DOHH2 (cell line): Measurements from ENCODE around the gene REEP3.

Experiments used
- H3F3A ChIP-seq: fragments of 200-600 bp; sonication (generic), shearing (Covaris generic); 2 replicates; pipeline ENCODE4 v1.6.0; 2016; ENCODE audit warnings: antibody characterized with exemption, mild to moderate bottlenecking; ENCODE audit not compliant: control insufficient read depth, insufficient read depth
- H3K27ac ChIP-seq: fragments of 200-600 bp; sonication (generic); 2 replicates; pipeline ENCODE4 v1.5.1; 2014; ENCODE audit warnings: low read depth, mild to moderate bottlenecking, low read length, moderate library complexity
- H3K27me3 ChIP-seq: fragments of 200-600 bp; sonication (generic); 2 replicates; pipeline ENCODE4 v1.6.1; 2014; ENCODE audit warnings: mild to moderate bottlenecking, low read length, mixed read lengths; ENCODE audit not compliant: control insufficient read depth
- H3K36me3 ChIP-seq: fragments of 200-600 bp; sonication (generic); 2 replicates; pipeline ENCODE4 v1.6.1; 2014; ENCODE audit warnings: mild to moderate bottlenecking, low read length, moderate library complexity, mixed read lengths; ENCODE audit not compliant: control insufficient read depth
- H3K4me1 ChIP-seq: fragments of 200-600 bp; sonication (generic); 2 replicates; pipeline ENCODE4 v1.6.1; 2014; ENCODE audit warnings: mild to moderate bottlenecking, low read length, mixed read lengths; ENCODE audit not compliant: control insufficient read depth
- H3K4me2 ChIP-seq: fragments of 200-600 bp; sonication (generic); 2 replicates; pipeline ENCODE4 v1.6.0; 2014; ENCODE audit warnings: mild to moderate bottlenecking, low read length, moderate library complexity
- H3K4me3 ChIP-seq: fragments of 200-600 bp; sonication (generic); 2 replicates; pipeline ENCODE4 v1.5.1; 2014; ENCODE audit warnings: mild to moderate bottlenecking, low read length, mixed read lengths
- H3K79me2 ChIP-seq: fragments of 200-600 bp; sonication (generic); 2 replicates; pipeline ENCODE4 v1.6.1; 2014; ENCODE audit warnings: mild to moderate bottlenecking, low read length, mixed read lengths; ENCODE audit not compliant: control insufficient read depth
- H3K9me2 ChIP-seq: fragments of 200-600 bp; sonication (generic); replicated peaks from 2 replicates; pipeline ENCODE4 v1.6.1; 2014; ENCODE audit warnings: mild to moderate bottlenecking, low read length, mixed read lengths; ENCODE audit not compliant: control insufficient read depth
- H3K9me3 ChIP-seq: fragments of 200-600 bp; sonication (generic); 2 replicates; pipeline ENCODE4 v1.6.1; 2014; ENCODE audit warnings: antibody characterized with exemption, low read length, mixed read lengths; ENCODE audit not compliant: control insufficient read depth, insufficient read depth
- H4K20me1 ChIP-seq: fragments of 200-600 bp; sonication (generic); 2 replicates; pipeline ENCODE4 v1.6.0; 2014; ENCODE audit warnings: low read depth, mild to moderate bottlenecking, antibody characterized with exemption, low read length, moderate library complexity; ENCODE audit not compliant: control insufficient read depth, insufficient read depth
- EZH2phosphoT487 ChIP-seq: fragments of 200-600 bp; sonication (generic); IDR thresholded peaks from 2 replicates; pipeline ENCODE4 v1.6.1; 2017; ENCODE audit warnings: borderline replicate concordance, mild to moderate bottlenecking, antibody characterized with exemption, low read length, moderate library complexity, mixed read lengths
- TF ChIP-seq, protein P1 (sequence below): fragments of 200-600 bp; sonication (generic); IDR thresholded peaks from one replicate; pipeline ENCODE4 v1.5.1; 2014; ENCODE audit warnings: antibody characterized with exemption, mild to moderate bottlenecking, low read depth, low read length; ENCODE audit not compliant: poor library complexity, severe bottlenecking

Gene REEP3

DNA sequence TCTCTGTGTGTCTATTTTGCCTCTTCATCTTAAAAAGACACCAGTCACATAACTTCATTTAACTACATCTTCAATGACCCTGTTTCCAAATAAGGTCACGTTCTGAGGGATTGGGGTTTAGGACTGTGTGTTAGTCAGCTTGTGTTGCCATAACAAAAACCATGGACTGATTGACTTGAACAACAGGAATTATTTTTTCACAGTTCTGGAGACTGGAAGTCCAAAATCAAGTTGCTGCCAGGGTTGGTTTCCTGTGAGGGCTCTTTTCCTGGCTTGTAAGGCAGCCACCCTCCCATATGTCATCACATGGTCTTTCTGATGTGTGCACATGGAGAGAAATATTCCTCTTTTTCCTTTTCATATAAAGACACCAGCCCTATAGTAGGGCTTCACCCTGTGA lies 55.3 kb downstream of the REEP3 start:
- TF ChIP-seq, protein P1, sequence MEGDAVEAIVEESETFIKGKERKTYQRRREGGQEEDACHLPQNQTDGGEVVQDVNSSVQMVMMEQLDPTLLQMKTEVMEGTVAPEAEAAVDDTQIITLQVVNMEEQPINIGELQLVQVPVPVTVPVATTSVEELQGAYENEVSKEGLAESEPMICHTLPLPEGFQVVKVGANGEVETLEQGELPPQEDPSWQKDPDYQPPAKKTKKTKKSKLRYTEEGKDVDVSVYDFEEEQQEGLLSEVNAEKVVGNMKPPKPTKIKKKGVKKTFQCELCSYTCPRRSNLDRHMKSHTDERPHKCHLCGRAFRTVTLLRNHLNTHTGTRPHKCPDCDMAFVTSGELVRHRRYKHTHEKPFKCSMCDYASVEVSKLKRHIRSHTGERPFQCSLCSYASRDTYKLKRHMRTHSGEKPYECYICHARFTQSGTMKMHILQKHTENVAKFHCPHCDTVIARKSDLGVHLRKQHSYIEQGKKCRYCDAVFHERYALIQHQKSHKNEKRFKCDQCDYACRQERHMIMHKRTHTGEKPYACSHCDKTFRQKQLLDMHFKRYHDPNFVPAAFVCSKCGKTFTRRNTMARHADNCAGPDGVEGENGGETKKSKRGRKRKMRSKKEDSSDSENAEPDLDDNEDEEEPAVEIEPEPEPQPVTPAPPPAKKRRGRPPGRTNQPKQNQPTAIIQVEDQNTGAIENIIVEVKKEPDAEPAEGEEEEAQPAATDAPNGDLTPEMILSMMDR = no peak
- no peak for TF ChIP-seq EZH2phosphoT487
- Histone ChIP-seq H3K27ac (no peak overlapping the region), H3K9me3 (no peaks in the 10 kb centered on the region)

DNA sequence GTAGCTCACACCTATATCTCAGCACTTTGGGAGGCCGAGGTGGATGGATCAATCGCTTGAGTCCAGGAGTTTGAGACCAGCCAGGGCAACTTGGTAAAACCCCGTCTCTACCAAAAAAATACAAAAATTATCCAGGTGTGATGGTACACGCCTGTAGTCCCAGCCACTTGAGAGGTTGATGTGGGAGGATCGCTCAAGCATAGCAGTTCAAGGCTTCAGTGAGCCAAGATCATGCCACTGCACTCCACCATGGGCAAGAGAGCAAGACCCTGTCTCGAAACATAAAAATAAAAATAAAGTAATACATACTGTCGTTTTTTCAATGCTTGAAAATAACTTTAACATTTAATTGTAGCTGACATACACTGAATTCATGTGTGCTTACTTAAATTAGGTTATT lies 57.3 kb downstream of the REEP3 start:
- no peak overlapping the region for H3K4me2 ChIP-seq
- no peak overlapping the region for H3K27ac ChIP-seq
- H3K36me3 ChIP-seq = no peaks in the 10 kb centered on the region; the same call in 1 of the 2 replicates
- no peak overlapping the region for H3K4me3 ChIP-seq
- H3K27me3 ChIP-seq = no peaks in the 10 kb centered on the region
- no peaks in the 10 kb centered on the region for H3K9me3 ChIP-seq
- no peaks in the 10 kb centered on the region for H3K4me1 ChIP-seq
- no peaks in the 10 kb centered on the region for H3K9me2 ChIP-seq
- H4K20me1 ChIP-seq = no peaks in the 10 kb centered on the region
- H3K79me2 ChIP-seq = no peaks in the 10 kb centered on the region
- H3F3A ChIP-seq = no peaks in the 10 kb centered on the region
- TF ChIP-seq, protein P1 = no peak
- no peak for TF ChIP-seq EZH2phosphoT487

More for the DNA sequence above, 55.3 kb downstream of the REEP3 start:
- Histone ChIP-seq H3F3A (no peaks in the 10 kb centered on the region), H3K4me1 (no peaks in the 10 kb centered on the region), H3K27me3 (no peaks in the 10 kb centered on the region), H3K9me2 (no peaks in the 10 kb centered on the region), H3K4me2 (no peak overlapping the region), H3K4me3 (no peak overlapping the region), H3K79me2 (no peaks in the 10 kb centered on the region), H3K36me3 (no peaks in the 10 kb centered on the region; the same call in 1 of the 2 replicates), H4K20me1 (no peaks in the 10 kb centered on the region)

DNA sequence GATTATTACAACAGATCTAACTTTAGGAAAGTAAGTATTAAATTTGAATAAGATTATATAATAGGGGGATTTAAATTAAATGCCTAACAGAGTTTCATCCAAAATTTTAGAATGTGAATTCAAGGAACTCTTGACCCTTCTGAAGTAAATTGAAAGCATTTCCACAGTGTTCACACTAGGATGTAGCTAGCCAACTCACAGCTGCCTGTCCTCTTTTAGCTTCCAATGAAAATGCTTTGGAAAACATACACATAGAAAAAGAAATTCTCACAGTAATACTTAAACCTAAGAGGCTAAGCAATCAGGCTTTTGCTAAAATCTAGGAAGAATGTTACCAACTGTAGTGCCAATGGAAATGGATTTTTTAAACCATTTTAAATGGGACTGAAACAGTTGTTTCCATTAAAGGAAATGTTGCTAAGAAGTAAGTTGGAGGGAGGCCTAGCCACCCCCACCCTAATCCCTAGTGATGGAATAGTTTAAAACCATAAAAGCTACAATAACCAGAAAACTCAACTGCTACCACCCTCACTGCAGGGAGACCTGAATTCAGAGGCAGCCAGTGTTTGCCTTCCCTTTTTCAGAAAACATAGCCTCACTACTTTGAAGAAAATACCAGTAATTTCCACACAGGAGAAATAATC lies 58.3 kb downstream of the REEP3 start:
- Histone ChIP-seq H3K27me3 (no peaks in the 10 kb centered on the region), H3F3A (no peaks in the 10 kb centered on the region), H3K79me2 (no peaks in the 10 kb centered on the region), H3K27ac (no peak overlapping the region), H3K9me2 (no peaks in the 10 kb centered on the region), H3K36me3 (no peaks in the 10 kb centered on the region; the same call in 1 of the 2 replicates), H4K20me1 (no peaks in the 10 kb centered on the region), H3K9me3 (no peaks in the 10 kb centered on the region), H3K4me3 (no peak overlapping the region), H3K4me1 (no peaks in the 10 kb centered on the region), H3K4me2 (no peak overlapping the region)
- TF ChIP-seq, protein P1 = no peak
- no peak for TF ChIP-seq EZH2phosphoT487
